Stromal cell of bone marrow (primary cell): Measurements from ENCODE around the gene NME7.
"Not testable (repeated sequence)": the region's sequence is repeated elsewhere in the genome, so short reads cannot be mapped to it uniquely, and the experiment has no call there.

Experiments used
- DNase-seq: peaks from one replicate; pipeline ENCODE4 v3.0.0-alpha.2; 2012; ENCODE audit warnings: low read depth

The NME7 gene, protein sequence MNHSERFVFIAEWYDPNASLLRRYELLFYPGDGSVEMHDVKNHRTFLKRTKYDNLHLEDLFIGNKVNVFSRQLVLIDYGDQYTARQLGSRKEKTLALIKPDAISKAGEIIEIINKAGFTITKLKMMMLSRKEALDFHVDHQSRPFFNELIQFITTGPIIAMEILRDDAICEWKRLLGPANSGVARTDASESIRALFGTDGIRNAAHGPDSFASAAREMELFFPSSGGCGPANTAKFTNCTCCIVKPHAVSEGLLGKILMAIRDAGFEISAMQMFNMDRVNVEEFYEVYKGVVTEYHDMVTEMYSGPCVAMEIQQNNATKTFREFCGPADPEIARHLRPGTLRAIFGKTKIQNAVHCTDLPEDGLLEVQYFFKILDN

DNA sequence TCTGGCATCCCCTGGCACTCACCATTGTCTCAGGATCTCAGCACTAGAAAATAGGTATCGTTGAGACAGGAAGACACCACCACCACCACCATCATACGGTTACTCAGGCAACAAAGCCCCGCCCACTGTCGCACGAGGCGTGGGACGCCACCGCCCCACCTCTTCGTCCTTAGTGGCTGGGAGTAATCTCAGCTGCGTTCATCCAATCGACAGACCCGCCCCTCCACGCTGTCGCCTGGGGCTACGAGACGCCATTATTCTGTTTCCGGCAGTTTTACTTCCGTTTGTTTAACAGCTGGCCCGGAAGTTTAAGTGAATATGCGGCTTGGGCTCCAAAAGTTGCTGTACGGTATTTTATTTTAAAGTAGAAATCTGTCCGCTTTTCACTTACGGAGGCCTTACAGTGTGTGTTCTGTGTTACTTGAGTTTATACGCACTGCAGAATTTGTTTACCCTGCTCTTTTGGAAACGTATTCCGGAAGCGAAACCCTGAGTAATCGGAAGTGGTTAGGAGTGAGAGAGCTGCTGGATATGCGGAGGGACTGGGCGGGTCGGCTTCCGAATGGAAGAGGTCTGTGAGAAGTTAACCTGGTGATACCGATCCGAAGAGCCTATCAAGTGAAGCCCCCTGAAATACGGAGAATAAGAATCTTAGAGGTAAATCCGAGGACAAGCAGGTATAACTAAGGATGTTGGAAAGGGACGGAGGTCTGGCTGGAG, at the start of gene NME7, which contains the start of gene BLZF1:
Gene NME7, minus strand, starts transcription at position 112 of the 720 bp plus-strand sequence. Its CDS starts 87 bp downstream, at position 25.
Gene BLZF1, plus strand, starts transcription at position 510 of the 720 bp plus-strand sequence. CDS start 1,328 bp downstream, outside the sequence.
- peak; percentile 96 for DNase-seq

DNA sequence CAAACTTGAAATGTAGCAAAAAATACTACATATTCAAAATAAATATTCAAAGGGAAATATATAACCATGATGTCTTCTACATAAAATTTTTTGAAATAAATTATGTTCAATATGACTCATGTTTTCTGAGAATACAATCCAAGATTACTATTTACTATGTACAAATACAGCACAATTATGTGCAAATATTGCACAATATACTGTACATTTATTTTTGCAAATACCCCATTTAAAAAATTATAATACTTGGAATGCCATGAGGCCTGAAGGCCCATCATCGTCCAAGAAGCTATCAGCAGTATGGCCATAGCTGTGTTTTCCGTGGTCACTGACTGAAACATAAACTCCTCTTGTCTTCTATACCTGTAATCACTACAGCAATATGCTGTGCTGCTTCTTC, 47.4 kb upstream of the NME7 start:
- DNase-seq, result no peak

DNA sequence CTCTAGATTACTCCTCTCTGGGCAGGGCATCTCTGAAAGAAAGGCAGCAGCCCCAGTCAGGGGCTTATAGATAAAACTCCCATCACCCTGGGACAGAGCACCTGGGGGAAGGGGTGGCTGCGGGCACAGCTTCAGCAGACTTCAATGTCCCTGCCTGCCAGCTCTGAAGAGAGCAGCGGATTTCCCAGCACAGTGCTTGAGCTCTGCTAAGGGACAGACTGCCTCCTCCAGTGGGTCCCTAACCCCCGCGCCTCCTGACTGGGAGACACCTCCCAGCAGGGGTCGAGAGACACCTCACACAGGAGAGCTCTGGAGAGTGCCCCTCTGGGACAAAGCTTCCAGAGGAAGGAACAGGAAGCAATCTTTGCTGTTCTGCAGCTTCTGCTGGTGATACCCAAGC, 40.7 kb upstream of the NME7 start:
- DNase-seq, result not testable (repeated sequence)

DNA sequence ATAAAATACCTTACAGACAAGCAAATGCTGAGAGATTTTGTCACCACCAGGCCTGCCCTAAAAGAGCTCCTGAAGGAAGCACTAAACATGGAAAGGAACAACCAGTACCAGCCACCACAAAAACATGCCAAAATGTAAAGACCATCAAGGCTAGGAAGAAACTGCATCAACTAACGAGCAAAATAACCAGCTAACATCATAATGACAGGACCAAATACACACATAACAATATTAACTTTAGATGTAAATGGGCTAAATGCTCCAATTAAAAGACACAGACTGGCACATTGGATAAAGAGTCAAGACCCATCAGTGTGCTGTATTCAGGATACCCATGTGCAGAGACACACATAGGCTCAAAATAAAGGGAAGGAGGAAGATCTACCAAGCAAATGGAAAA, 35.0 kb upstream of the NME7 start:
- not testable (repeated sequence) for DNase-seq

DNA sequence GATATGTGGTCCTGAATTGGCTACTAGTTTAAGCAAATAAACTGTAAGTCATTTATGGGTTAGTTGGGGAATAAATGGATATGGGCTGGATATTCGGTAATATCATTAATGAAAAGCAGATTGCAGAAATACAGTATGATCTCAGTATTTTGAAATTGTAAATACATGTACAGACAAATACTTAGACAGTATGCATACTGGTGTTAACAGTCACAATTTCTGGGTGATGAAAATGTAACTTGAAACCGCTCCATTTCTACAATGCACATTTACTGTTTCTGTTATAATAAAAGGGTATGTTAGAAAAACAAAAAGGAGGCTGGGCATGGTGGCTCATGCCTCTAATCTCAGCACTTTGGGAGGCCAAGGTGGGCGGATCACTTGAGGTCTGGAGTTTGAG, 28.4 kb upstream of the NME7 start:
- DNase-seq, result no peak

DNA sequence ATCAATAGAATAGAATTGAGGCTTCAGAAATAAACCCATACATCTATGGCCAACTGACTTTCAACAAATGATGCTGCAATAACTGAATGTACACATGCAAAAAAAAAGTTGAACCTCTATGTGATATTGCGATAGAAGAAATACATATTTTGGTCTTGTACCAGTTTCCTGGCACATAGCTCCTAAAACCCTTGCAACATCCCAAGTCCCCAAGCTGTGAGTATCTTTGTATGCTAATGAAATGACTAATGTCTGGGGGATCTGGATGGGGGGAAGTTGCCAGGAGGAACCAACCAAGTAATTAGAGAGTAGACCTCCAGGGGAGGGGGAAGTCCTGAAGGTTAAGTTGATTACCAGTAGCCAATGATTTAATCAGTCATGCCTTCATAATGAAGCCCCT, 24.8 kb upstream of the NME7 start:
- no peak for DNase-seq

DNA sequence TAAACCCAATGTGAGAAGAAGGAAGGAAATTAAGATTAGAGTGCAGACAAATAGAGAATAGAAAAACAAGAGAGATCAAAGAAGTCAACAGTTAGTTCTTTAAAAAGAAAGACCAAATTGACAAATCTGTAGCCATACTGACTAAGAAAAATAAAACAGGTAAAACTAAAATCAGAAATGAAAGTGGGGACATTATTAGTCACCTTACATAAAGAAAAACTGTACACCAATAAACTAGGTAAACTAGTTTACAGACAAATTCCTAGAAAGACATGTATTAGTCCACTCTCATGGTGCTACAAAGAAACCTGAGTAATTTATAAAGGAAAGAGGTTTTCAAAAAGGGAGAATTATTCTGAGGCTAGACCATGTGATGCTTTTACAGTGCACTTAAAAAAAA, 22.7 kb upstream of the NME7 start:
- DNase-seq, result no peak

DNA sequence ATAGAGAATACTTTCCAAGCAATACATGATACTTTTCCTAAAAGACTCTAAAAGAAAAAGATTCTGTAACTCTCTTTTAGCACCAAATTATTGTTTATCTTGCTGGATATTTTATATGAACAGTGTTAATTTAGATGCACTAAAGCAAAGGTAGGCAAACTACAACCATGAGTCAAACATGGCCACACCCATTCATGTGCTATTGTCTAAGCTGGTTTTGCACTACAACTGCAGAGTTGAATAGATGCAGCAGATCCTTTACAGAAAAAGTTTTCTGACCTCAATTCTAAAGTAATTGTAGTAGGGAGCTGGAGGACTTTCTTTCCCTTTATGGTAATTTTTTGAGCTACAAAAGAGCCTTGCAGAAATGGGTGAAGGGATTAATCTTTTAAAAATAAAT, 19.8 kb upstream of the NME7 start:
- DNase-seq, result no peak

DNA sequence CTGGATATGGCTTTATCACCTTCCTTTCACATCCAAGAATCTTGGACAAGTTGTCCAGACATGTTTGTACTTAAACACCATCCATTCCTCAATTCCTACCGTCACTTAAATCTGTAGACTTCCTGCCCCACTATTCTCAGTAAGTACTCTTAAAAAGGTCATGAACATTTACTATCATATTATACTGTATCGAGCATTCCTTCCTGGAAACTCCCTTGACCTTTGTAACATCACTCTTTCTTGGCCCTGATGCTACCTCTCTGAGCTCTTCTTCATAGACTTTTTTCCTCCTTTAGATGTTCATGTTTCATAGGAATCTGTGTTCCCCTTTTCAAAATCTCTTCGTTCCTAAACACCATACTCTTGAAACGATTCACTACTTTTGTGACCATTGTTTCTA, 15.9 kb upstream of the NME7 start:
- DNase-seq, result no peak

DNA sequence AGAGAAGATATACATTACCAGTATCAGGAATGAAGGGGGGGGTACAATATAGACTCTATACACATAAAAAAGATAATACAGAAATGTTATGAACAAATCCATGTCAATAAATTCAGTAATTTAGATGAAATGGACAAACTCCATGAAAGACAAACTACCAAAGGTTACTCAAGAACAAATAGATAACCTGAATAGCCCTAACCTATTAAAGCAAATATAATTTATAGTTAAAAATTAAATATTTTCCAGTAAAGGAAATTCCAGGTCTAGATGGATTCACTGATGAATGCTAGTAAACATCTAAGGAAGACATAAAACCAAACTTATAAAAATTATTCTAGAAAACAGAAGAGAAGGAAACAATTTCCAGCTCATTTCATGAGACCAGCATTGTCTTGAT, 13.6 kb upstream of the NME7 start:
- no peak for DNase-seq

DNA sequence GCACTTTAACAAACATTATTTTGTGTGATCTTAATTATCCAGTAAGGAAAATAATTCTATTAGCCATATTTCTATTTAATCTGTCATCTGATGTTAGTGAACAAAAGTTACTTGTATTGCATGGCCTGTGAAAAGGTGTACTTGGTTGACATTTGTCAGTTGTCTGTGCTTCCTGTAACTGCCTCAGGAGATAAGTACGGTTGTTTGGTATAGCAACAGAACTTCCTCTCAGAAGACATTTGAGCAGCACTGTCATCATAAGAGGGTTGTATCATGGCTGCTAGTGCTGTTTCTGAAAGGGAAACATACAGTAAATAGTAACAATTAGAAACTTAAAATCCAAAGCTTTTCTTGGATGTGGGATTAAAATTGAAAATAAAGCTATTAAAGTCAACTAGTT, 3.8 kb upstream of the NME7 start:
- no peak for DNase-seq

DNA sequence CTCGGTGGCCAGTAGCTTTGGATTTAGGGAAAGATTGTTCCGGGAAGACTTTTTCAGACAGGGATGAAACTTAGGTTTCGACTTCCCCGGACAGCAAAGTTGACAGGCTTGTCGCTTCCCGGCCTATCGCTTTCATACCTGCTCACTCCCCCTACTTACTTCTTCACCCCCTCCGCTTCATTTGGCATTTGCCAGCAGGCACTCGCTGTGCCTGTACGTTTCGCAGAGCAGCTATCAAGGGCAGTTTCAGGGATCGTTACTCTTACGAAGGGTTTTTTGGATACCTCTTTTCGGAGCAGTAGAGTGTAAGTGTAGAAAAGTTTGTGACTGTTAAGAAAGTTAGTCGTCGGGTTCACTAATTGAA, 791 bp upstream of the NME7 start:
- DNase-seq, result no peak

DNA sequence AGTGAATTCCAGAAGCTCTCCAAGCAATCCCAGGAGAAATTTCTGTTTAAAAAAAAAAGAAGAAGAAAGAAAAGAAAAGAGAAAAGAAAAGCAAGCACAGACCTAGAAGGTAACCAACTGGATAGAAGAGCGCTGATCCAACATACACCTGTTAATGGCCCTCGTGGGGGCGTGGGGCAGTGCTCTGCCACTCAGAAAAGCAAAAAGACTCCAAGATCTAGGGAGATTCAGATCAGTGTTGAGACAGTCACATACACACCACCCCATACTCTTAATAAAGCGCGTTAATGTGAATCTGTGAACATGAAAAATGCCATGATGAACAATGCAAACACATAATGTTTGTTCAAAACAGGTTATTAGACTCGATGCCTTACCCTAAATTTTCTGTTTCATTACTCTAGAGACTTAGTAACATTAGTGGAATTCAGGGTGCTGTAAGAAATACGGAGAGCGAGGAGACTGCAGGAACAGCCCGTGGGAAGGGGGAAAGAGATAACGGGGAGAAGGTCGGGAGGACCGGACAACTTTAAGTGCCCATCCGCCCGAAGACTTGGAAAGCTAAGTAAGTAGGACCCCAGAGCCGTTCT, 406 bp downstream of the NME7 start:
- DNase-seq, result no peak

DNA sequence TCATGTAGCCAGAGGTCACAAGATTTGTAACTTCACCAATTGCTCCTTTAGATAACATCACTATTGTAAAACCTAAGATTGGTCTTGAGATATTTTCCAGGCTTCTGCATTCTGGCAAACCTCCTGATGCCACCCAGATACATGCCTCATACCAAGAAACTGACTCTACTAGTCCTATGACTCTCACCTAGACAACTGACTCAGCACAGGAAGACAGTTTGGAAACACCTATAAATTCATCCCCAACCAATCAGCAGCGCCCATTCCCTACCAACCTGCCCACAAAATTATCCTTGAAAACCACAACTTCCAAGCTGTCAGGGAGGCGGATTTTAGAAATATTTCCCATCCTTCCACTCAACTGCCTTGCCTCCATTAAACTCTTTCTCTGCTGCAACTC, 2.6 kb downstream of the NME7 start:
- DNase-seq, result no peak

DNA sequence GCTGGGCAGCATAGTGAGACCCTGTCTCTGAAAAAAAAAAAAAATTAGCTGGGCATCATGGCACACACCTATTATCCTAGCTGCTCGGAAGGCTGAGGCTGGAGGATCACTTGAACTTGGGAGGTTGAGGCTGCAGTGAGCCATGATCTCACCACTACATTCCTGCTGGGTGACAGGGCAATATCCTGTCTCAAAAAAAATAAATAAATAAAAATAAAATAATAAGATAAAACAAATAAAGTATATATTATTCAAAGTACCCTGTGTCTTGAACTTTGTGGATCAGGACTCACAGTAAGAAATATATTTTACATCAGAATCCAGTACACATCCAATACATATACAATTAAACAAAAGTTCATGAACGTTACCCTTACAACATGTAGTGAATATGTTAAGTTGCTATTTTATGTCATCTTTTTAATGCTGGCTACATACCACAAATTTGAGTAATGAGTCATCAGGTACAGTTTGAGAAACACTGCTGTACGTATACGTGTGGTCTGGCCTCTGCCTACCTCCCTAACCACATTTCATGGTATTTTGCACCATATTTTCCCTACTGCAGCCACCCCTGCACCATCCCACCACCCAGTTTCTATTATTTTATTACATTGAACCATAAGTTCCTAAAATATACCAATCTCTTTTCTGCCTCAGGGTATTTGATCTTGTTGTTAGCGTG, 4.4 kb downstream of the NME7 start:
- DNase-seq, result no peak

DNA sequence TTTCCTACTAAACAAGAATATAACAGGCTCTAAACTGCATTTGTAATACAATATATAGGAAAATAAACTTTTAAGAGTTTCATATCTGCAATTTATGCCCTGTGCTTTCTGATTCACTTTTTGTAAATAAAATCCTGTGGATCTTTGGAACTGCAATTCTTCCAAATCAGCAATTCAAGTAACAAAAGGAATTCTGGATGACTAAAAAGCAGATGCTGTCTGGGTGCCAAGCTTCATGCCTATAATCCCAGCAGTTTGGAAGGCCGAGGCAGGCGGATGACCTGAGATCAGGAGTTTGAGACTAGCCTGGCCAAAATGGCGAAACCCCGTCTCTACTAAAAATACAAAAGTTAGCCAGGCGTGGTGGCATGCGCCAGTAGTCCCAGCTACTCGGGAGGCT, 6.3 kb downstream of the NME7 start:
- DNase-seq, result no peak

DNA sequence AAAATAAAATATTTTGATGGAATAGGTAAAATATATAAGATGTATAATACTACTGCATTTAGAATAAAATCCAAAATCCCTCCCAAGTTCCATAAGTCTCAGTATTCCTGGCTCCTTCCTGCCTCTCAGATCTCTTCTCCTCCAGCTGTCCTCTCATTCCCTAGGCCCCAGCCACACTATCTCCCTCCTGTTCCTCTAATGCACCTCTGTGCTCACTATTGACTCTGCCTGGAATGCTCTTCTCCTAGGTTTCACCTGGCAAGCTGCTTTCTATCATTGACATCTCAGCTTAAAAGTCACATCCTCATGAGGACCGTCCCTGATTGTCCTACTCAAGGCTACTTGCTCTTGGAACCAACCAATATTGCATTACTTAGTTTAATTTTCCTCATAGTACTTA, 7.2 kb downstream of the NME7 start:
- no peak for DNase-seq

DNA sequence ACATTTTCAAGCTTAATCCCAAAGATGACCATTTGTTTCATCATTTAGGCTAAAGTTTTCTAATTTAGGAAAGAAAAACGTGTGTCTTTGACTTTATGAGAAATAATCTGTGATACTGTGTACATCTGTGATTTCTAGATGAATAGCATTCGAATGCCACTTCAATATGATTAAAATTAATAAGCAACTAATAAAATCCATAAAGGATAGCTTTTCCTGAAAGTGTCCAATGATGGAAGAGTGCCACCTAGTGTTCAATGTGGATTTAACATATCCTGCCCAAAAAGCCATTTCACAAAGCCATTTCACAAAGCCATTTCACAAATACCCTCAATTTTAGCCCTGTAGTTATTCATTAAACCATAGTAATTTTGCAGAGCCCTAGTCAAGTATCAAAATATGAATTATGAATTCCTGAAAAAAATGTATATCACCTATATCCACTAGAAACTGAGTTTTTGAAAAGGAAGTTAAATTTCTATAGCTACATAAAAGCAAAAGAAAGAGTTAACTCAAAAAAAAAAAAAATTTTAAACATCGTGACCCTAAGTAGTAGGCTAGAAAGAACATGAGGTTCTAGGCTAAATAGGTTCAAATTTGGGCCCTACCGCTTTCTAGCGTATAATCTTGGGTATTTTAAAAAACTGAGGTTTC, 19.1 kb downstream of the NME7 start:
- no peak for DNase-seq

DNA sequence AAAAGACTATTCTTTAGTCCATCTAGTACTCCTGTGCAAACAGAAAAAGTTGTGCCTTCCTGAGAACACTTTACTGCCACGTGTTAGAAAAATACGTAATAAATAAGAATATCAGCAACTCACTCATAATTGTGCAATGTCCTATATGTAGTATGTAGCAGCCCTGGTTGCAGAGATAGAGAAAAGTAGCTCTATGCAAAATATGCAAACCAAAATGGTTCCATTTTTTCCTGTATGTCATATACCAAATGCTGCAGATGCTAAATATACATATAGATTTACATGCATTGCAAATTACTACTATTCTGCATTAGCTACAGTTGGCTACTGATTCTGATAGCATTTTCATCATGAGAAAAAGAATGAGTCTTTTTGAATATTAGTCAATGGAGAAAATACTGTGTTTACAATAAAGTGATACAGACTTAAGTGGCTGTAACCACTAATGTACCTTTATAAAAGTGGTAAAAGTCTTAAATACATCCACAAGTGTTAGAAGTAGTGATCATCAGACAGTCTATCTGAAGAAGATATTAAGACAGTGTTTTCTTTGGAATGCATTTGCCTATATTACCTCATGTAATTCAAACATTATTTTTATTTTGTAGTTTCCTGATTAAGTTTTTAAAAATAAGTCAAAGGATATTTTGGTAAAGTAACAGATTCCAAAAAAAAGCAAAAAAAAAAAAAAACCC, 19.8 kb downstream of the NME7 start:
- DNase-seq, result no peak

DNA sequence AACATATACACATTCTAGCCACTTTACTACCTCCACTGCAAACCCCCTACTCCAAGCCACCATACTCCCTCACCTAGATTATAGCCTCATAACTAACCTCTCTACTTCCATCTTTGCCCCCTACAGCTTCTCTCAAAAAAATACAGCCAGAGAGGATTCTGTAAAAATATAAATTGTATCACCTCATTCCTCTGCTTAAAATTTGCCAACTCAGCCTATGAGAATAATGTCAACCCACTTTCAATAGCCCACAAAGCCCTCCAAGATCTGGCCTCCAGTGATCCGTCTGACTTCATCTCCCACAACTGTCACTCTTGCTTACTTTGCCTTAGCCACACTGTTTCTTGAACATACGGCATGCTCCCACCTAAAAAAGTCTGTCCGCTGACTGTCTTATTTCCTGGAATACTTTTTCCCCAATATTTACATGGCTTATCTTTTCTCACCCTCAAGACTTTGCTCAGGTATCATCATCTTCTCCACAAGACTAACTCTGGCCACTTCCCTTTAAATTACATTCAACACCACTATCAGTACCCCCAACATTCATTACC, 21.5 kb downstream of the NME7 start:
- DNase-seq, result no peak

DNA sequence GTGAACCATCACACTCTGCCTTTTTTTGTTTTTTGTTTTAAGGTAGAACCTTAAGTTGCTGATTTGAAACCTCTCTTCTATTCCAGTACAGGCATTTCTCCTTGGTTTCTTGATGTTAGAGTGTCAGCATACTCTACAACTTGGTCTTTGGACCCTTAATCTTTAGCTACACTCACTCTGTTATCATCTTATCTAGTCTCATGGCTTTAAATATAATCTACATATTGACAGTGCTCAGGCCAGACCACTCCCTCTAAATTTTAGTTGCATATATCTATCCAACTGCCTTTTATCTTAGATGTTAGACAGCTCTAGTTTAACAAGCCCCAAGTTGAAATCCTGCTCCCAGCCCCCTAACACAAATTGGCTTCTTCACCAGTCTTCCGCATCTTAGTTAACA, 22.1 kb downstream of the NME7 start:
- DNase-seq, result no peak
